Measurements from ENCODE around the gene WSCD2.

WSCD2 gene

GRCh38 chr12:108169708-108170107 lies 40.6 kb downstream of the WSCD2 start:
- no peak for DNase-seq

- DNase-seq, result no peak
Observed at GRCh38 chr12:108170164-108170563, 41.1 kb downstream of the WSCD2 start.

- no peak for DNase-seq
Observed at GRCh38 chr12:108172033-108172432, 42.9 kb downstream of the WSCD2 start.

- DNase-seq, result no peak
Observed at GRCh38 chr12:108173160-108173559, 44.1 kb downstream of the WSCD2 start.

DNA sequence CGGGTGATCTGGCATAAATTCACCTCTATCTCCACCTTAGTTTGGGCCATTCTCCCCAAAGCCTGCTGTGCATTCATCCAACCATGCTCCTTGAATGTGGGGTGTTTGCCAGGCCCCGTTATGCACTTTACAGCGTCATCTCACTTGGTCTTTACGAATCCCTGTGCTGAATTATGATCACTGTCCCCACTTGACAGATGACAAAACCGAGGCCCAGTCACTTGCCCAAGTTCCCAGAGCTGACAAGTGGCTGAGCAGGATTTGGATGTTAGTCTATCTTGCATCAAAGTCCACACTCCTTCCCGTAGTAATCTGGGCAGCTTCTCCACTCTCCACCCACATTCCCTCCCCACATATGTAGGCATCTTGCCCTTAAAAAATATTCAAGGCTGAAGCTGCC lies 44.8 kb downstream of the WSCD2 start:
- DNase-seq, result no peak

DNA sequence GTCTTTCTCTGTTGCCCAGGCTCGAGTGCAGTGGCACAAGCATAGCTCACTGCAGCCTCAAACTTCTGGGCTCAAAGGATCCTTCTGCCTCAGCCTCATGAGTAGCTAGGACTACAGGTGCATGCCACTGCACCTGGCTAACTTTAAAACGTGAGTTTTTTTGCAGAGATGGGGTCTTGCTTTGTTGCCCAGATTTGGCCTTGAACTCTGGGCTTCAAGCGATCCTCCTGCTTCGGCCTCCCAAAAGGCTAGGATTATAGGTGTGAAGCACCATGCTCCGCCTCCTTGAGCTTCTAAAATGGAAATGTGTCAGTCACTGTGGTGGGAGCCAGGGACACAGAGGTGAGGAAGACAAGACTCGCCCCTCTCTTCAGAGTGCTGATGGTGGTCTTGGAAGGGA lies 45.6 kb downstream of the WSCD2 start:
- no peak for DNase-seq

DNA sequence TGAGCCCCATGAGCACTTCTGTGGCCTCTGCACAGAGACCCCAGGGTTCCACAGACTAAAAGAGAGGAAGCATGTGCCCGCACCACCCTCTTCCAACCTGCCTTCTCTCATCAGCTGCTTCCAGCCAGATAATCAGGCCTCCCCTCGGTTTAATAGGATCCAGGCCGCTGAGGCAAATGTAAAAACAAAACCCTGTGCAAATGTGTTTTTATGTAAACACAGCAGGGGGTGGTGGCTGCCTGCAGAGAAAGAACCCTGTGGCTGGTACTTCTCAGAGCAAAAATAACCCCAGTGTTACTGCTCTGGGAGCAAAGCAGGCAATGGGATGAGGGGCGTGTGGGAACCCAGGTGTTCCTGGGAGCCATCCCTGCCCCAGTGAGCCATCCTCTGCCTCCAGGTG lies 46.2 kb downstream of the WSCD2 start:
- no peak for DNase-seq

DNA sequence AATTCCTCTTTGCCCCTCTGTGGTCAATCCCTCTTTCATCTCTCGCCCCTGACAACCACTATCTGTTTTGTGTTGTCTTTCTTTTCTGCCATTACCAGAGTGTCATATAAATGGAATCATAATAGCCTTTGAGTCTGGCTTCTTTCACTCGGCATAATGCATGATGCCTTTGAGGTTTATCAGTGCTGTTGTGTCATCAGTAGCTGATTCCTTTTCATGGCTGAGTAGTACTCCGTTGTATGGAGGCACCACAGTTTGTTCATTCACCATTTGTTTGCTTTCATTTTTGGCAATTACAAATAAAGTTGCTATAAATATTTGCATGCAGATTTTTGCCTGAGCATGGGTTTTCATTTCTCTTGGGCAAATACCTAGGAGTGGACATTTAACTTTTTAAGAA lies 47.2 kb downstream of the WSCD2 start:
- no peak for DNase-seq

- DNase-seq, result no peak
Observed at GRCh38 chr12:108177131-108177530, 48.0 kb downstream of the WSCD2 start.

- no peak for DNase-seq
Observed at GRCh38 chr12:108179305-108179704, 50.2 kb downstream of the WSCD2 start.

DNA sequence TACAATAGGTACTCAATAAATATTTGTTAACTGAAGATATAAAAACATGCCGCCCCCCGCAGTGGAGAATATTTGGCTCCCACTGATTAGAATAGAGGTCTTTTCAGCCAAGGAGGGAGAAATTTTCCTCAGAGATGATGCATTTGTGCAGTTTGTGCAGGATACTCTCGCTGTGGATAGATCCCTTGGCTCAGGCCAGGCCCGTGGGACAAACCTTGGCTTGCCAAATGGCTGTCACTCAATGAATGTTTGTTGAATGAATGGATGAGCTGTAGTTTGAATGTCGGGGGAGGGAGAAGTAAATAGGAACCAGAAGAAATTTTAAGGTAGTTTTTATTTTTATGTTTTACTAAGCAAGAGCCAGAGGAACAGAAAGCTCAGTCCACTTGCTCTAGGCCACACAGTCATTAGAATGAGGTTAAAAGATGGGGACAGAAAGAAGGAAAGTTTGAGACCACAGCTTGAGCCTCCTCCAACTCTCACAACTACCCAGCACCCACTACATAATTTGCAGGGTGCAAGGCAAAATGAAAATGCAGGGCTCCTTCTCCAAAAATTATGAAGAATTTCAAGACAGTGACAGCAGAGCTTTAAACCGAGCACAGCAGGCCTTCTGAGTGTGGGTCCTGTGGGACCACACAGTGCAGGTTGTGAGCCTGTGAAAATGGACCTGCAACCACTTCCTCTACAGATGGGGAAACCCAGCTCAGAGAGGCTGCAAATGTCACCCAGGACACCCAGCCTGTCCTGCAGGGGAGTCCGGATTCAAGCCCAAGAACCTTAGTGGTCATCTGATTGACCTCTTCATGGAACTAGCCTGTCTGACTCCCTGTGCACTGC lies 51.4 kb downstream of the WSCD2 start:
- DNase-seq, result no peak

DNA sequence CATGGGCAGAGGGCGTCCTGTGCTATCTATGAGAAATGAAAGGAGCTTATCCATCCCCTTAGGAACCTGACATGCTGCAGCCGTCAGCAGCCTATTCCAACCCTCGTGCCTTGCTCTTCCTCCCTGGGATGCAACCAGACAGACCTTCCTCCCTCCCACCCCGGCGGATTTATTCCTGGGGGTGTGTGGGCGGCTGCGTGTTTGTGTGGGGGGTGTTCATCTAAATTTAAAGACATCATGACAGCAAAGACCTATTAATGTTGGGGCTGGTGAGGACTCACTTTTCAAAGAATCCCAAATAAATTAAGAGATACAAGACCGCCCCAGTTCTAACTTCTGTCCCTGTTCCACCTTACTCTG lies 52.0 kb downstream of the WSCD2 start:
- no peak for DNase-seq

DNA sequence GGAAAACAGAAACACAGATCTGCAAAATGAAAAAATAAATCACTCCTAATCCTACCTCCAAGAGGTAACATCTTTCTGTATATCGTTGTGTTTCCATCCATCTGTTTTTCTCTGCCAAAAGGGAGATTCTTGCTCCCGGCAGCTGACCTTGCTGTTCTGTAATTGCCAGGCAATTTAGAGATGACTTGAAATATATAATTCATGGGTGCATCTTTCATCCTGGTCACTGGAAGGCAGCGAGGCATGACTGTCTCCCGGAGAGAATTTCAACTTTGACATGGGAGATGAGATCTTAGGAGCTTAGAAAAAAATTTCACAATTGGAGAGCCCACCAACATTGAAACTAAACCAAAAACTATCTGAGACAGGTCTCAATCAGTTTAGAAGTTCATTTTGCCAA lies 53.0 kb downstream of the WSCD2 start:
- DNase-seq, result no peak

DNA sequence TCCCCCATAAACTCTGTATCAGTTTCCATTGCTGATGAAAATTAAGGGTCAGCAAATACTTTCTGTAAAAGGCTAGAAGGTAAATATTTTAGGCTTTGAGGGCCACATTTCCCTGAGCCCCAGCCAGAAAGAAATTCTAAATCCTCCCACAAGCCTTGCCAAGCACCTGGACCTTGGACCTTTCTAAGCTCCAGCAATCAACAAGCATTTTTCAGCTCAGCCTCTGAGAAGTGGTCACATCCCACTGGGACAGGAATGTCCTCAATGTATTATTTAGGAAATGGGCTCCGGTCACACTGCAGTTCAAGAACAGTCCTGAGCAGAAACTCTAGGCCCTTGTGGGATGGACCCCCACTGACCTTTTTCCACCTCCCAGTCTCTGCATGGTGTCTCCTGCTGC lies 55.9 kb downstream of the WSCD2 start:
- DNase-seq, result no peak

DNA sequence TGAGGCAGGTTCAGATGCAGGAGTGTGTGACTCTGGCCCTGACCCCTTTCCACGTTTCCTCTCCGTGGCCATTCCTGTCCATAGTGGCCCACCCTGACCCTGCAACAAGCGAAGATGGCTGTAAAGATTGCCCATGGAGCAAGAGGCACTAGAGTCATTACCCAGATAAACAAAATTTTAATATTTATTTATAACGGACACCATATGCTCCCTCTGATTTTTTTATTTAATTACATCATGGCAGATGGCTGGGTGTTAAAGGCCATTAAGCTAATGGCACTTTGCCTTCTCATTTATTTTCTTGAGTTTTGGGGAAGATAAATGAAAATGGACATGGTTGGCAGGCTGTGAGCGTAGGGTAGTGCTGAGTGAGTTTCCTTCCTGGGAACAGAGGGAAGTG lies 58.7 kb downstream of the WSCD2 start:
- DNase-seq, result no peak

DNA sequence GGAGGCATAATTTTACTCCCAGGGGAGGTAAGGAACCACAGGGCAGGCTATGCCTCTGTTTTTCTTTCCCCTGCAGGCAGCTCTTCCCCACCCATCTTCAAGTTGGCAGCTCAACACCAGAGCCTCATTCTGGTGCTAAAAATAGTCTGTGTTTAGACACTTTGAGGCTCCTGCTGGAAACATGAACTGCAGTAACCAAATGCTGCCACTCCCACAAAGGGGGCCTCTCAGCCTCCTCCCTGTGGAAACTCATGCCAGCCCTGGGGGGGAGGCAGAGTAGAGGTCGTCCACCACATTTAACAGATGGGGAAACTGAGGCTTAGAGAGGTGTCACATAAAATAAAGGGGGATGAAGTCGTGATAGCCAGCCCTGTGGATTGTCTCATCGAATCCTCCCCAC lies 61.4 kb downstream of the WSCD2 start:
- no peak for DNase-seq

- DNase-seq, result no peak
Observed at GRCh38 chr12:108191086-108191485, 62.0 kb downstream of the WSCD2 start.

GRCh38 chr12:108191938-108192337 lies 62.9 kb downstream of the WSCD2 start:
- no peak for DNase-seq

- no peak for DNase-seq
Observed at GRCh38 chr12:108193493-108193892, 64.4 kb downstream of the WSCD2 start.

DNA sequence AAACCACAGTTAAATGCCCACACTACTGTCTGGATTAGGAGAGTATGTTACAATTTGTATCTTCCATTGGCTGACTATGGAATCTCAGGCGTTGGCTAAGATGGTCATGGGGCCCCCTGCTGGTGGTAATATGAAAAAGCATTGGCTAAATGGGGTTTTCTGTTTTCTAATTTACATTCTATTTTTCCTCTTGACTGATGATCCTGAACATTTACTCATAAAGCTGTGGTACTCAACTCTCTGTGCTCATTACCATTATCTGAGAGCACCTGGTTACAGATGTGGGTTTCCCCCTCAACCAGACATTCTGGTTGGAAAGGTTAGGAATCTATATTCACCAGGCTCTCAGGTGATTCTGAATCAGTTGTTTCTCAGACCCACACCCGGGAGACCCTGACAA lies 64.8 kb downstream of the WSCD2 start:
- peak; percentile 9 for DNase-seq

GRCh38 chr12:108194585-108194984 lies 65.5 kb downstream of the WSCD2 start:
- no peak for DNase-seq

DNA sequence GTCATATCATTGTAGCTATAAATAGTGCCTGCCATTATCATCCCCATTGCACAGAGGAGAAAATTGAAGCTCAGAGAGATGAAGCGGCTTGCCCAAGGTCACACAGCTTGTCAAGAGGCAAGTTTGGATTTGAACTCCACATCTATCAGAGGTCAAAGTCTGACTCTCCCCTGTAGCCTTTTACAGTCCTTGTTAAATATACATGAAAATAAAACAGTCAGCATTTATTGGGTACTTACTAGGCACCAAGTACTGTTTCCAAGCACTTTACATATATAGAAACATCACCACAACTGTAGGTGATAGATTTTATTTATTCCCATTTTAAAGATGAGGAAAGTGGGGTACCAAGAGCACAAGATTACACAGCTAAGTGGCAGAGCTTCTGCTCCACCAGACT lies 67.2 kb downstream of the WSCD2 start:
- no peak for DNase-seq

DNA sequence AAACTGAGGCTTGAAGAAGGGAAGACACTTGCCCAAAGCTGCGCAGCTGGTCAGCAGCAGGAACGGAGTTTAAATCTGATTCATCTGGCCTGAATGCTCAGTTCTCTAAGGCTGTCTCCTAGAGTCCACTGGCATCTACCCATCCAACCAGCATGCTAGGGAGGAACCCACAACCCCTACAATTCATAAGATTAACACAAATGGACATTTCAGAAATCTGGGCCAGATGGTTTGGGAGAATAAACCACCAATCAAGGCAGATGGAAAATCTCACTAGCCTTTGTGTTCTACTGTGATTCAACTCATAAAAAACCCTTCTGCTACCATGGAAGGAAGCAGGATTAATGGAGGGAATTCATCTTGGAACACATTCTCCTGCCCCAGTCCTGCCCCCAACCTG lies 67.8 kb downstream of the WSCD2 start:
- no peak for DNase-seq

DNA sequence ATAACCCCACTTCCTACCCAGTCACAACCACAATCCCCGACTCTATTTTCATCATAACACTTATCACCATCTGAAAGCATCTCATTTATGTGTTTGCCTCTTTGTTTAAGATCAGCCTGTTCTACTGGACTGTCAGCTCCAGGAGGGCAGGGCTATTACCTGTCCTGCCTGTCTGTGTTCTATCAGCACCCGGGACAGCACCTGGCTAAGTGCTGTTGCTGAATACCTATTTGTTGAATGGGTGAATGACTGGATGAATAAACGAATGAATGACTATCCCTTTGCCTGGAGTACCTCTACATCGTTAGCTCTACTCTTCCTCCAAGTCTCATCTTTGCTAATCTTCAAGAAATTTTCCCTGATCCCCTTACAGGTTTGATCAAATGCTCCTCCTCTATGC lies 69.0 kb downstream of the WSCD2 start:
- DNase-seq, result no peak

DNA sequence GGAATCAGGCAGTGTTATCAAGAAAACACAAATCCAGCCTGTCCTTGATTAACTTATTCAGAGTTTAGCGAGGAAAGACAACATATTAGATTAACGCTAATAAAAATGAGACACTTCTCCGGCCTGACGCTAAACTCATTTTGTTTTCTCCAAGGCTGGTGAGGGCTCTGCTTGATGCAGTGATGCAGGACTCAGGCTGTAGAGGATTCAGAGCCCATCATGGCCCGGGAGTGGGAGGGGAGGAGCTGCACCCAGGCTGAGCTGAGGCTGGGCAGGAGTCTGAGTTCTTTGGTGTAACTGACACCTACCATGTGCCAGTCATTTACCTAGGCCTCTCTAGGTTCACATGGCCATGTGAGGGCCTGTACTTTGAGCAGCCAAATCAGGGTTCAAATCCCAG lies 70.0 kb downstream of the WSCD2 start:
- no peak for DNase-seq

All from CD4-positive, alpha-beta T cell treated with Interleukin-10 for 1 hour (primary cell).